GM12878 (cell line): ENCODE data around the gene JTB. TPM values are rescaled to one million over a fixed set of nuclear protein-coding genes. Genes with fewer than 3 reads are reported as not detected.

ENCODE experiments used
- ATAC-seq: fragments of 200-7000 bp; cut with Tn5 transposase; 3 replicates; pipeline ENCODE4 v1.9.1; 2020; ENCODE audit warnings: mild to moderate bottlenecking, moderate library complexity
- BruUV-seq: library from RNA; stranded (reverse); fragments of 400-500 nt; replicated peaks from 2 replicates; lab custom pipeline; 2021; lab: Mats Ljungman, UMichigan
- CTCF ChIA-PET: fragments of 300-600 bp; sonication (Branson Sonifier 250); formaldehyde crosslinking; extraction: SDS; loops from one replicate; lab custom pipeline; 2021; ENCODE audit warnings: inconsistent platforms; lab: Yijun Ruan, JAX
- POLR2A ChIA-PET: fragments of 350-600 bp; formaldehyde crosslinking; extraction: SDS; loops from one replicate; lab custom pipeline; 2021; ENCODE audit warnings: inconsistent platforms; lab: Charles Lee
- RAD21 ChIA-PET: fragments of 300-600 bp; sonication (Branson Sonifier 250); formaldehyde crosslinking; loops from one replicate; lab custom pipeline; 2023; ENCODE audit warnings: antibody characterized with exemption; ENCODE audit not compliant: unreplicated experiment; lab: Charles Lee
- SMC1A ChIA-PET: fragments of 300-600 bp; sonication (Branson Sonifier 250); formaldehyde crosslinking; loops from one replicate; lab custom pipeline; 2023; ENCODE audit not compliant: unreplicated experiment, uncharacterized antibody; lab: Charles Lee
- DNase-seq: peaks from one replicate; pipeline ENCODE4 v3.0.0-alpha.2; 2011; ENCODE audit warnings: low read depth, low spot score
- FAIRE-seq: peaks from 3 replicates; lab custom pipeline; 2011; peaks lifted over from hg19 to GRCh38; lab: Jason Lieb, UNC
- H2AFZ ChIP-seq: 2 replicates; pipeline ENCODE4 v1.6.0; 2011; ENCODE audit warnings: low read depth, low read length, control low read depth; ENCODE audit not compliant: control insufficient read depth
- H3K27ac ChIP-seq: 2 replicates; pipeline ENCODE4 v1.5.1; 2011; ENCODE audit warnings: control low read depth; ENCODE audit not compliant: control insufficient read depth, insufficient read depth
- H3K27me3 ChIP-seq, 2 experiments: replicated peaks in 1 of 2; 2 replicates each; pipeline versions ENCODE4 v1.6.0 to v1.6.1; 2011; ENCODE audit warnings: low read length in 1 of 2; ENCODE audit not compliant: control insufficient read depth in 2 of 2, insufficient read depth in 2 of 2
- H3K36me3 ChIP-seq, 2 experiments: 2 replicates each; pipeline ENCODE4 v1.5.1; 2011; ENCODE audit warnings: low read length in 1 of 2; ENCODE audit not compliant: control insufficient read depth in 2 of 2, insufficient read depth in 2 of 2
- H3K4me1 ChIP-seq: 2 replicates; pipeline ENCODE4 v1.6.1; 2011; ENCODE audit warnings: mild to moderate bottlenecking, low read length, moderate library complexity, mixed read lengths; ENCODE audit not compliant: control insufficient read depth, insufficient read depth
- H3K4me2 ChIP-seq: 2 replicates; pipeline ENCODE4 v1.6.0; 2011; ENCODE audit warnings: control low read depth; ENCODE audit not compliant: control insufficient read depth, insufficient read depth
- H3K4me3 ChIP-seq: fragments of 200-600 bp; sonication (generic); 2 replicates; pipeline ENCODE4 v1.5.1; 2016
- H3K79me2 ChIP-seq: 2 replicates; pipeline ENCODE4 v1.6.0; 2011; ENCODE audit warnings: low read length; ENCODE audit not compliant: control insufficient read depth, insufficient read depth
- H3K9ac ChIP-seq: 2 replicates; pipeline ENCODE4 v1.8.0; 2011; ENCODE audit warnings: low read length, control low read depth, mixed read lengths; ENCODE audit not compliant: control insufficient read depth, insufficient read depth
- H3K9me3 ChIP-seq: replicated peaks from 3 replicates; pipeline ENCODE4 v1.5.1; 2011; ENCODE audit warnings: mild to moderate bottlenecking, low read length; ENCODE audit not compliant: control insufficient read depth, insufficient read depth
- H4K20me1 ChIP-seq: 2 replicates; pipeline ENCODE4 v1.6.0; 2011; ENCODE audit not compliant: control insufficient read depth, insufficient read depth
- ASH2L ChIP-seq: fragments of 300-600, 200-600 bp; sonication (generic); IDR thresholded peaks from 2 replicates; pipeline ENCODE4 v1.6.1; 2017; ENCODE audit warnings: low read depth, mild to moderate bottlenecking, borderline replicate concordance
- ATF3 ChIP-seq: IDR thresholded peaks from 2 replicates; pipeline ENCODE4 v1.6.1; 2011; ENCODE audit warnings: low read depth, mild to moderate bottlenecking, low read length, moderate library complexity, borderline replicate concordance; ENCODE audit errors: extremely low read depth
- BCL11A ChIP-seq: IDR thresholded peaks from 2 replicates; pipeline ENCODE4 v1.6.1; 2011; ENCODE audit warnings: low read depth, low read length
- CBX5 ChIP-seq: sonication (generic); IDR thresholded peaks from 2 replicates; pipeline ENCODE4 v1.6.1; 2016; ENCODE audit warnings: low read depth, moderate library complexity, mild to moderate bottlenecking, inconsistent platforms
- CHD1 ChIP-seq: IDR thresholded peaks from 2 replicates; pipeline ENCODE4 v1.6.1; 2012; ENCODE audit warnings: low read depth, low read length, improper control_type of control experiment
- FOS ChIP-seq: IDR thresholded peaks from 3 replicates; pipeline ENCODE4 v1.6.1; 2011; ENCODE audit warnings: borderline replicate concordance; ENCODE audit not compliant: insufficient read length; ENCODE audit errors: extremely low read depth
- IKZF2 ChIP-seq, 2 experiments: fragments of 450-650 bp; IDR thresholded peaks; 2 replicates each; pipeline ENCODE4 v1.6.1; 2017; ENCODE audit warnings: mild to moderate bottlenecking in 2 of 2, moderate library complexity in 2 of 2
- JUND ChIP-seq: IDR thresholded peaks from 2 replicates; pipeline ENCODE4 v1.6.1; 2012; ENCODE audit warnings: low read depth, mild to moderate bottlenecking, low read length, improper control_type of control experiment, moderate library complexity
- KAT2A ChIP-seq: conservative IDR thresholded peaks from 2 replicates; pipeline ENCODE4 v1.6.1; 2011; ENCODE audit warnings: low read depth, low read length; ENCODE audit not compliant: control insufficient read depth
- MAX ChIP-seq: IDR thresholded peaks from 2 replicates; pipeline ENCODE4 v1.6.1; 2012; ENCODE audit warnings: low read depth, low read length, improper control_type of control experiment
- PAX5 ChIP-seq: IDR thresholded peaks from 2 replicates; pipeline ENCODE4 v1.6.1; 2011; ENCODE audit warnings: low read depth, low read length, borderline replicate concordance
- POLR2A ChIP-seq: IDR thresholded peaks from 2 replicates; pipeline ENCODE4 v1.6.1; 2011; ENCODE audit warnings: low read depth, mild to moderate bottlenecking, low read length
- POLR2AphosphoS2 ChIP-seq: IDR thresholded peaks from 2 replicates; pipeline ENCODE4 v1.6.1; 2011; ENCODE audit warnings: low read depth, mild to moderate bottlenecking, low read length, improper control_type of control experiment, moderate library complexity
- SIN3A ChIP-seq: IDR thresholded peaks from 2 replicates; pipeline ENCODE4 v1.6.1; 2012; ENCODE audit warnings: low read depth, low read length, improper control_type of control experiment
- SMARCA5 ChIP-seq: fragments of 450-650 bp; IDR thresholded peaks from 2 replicates; pipeline ENCODE4 v1.6.1; 2017; ENCODE audit warnings: mild to moderate bottlenecking
- SMC3 ChIP-seq: IDR thresholded peaks from 2 replicates; pipeline ENCODE4 v1.6.1; 2011; ENCODE audit warnings: low read length, improper control_type of control experiment, borderline replicate concordance
- STAT1 ChIP-seq: fragments of 450-650 bp; conservative IDR thresholded peaks from 2 replicates; pipeline ENCODE4 v1.6.1; 2014; ENCODE audit warnings: antibody characterized with exemption, mild to moderate bottlenecking
- TARDBP ChIP-seq: IDR thresholded peaks from 2 replicates; pipeline ENCODE4 v1.6.1; 2016; ENCODE audit warnings: borderline replicate concordance
- WRNIP1 ChIP-seq: IDR thresholded peaks from 2 replicates; pipeline ENCODE4 v1.6.1; 2011; ENCODE audit warnings: low read depth, low read length, improper control_type of control experiment, borderline replicate concordance
- YY1 ChIP-seq: IDR thresholded peaks from 2 replicates; pipeline ENCODE4 v1.6.1; 2011; ENCODE audit warnings: low read depth, mild to moderate bottlenecking, low read length
- ZNF592 ChIP-seq: fragments of 450-650 bp; IDR thresholded peaks from 2 replicates; pipeline ENCODE4 v1.6.1; 2017; ENCODE audit warnings: mild to moderate bottlenecking, moderate library complexity
- ZNF622 ChIP-seq: fragments of 450-650 bp; IDR thresholded peaks from 2 replicates; pipeline ENCODE4 v1.6.1; 2017; ENCODE audit warnings: mild to moderate bottlenecking, inconsistent platforms
- WGBS: methylation state at CpG from one replicate; pipeline ENCODE4 v1.1.6; 2016; ENCODE audit warnings: low lambda C conversion rate; ENCODE audit not compliant: insufficient replicate concordance, insufficient coverage; ENCODE audit errors: missing lambda C conversion rate; 5-methylcytosine and 5-hydroxymethylcytosine counted together
- in situ Hi-C: fragments of 300-500 bp; cut with MboI; formaldehyde crosslinking; loops from 9 replicates; pipeline ENCODE4 v1.14.3; 2018; ENCODE audit warnings: mixed read lengths
- intact Hi-C: fragments of 100-400 bp; cut with micrococcal nuclease; formaldehyde crosslinking; loops from one replicate; pipeline ENCODE4 v1.14.2; 2022; ENCODE audit not compliant: unreplicated experiment
- polyA plus RNA-seq, 11 experiments: library from polyadenylated mRNA; depleted of rRNA in 4 of 11; unstranded in 6 of 11; stranded (reverse) in 5 of 11; fragments of >200 nt; fragmentation: Nextera tagmentation in 4 of 11; fragmentation: Illumina TruSeq in 1 of 11; extraction: Ambion mirVana in 4 of 11; extraction: Trizol in 1 of 11; gene quantifications; 1 replicate in 1 of 11; 2 replicates in 10 of 11; pipeline versions ENCODE4 v1.2.1 to v1.2.3, GENCODE V29; 2011 to 2016; ENCODE audit warnings: inconsistent platforms in 2 of 11, missing spikeins in 2 of 11, low read depth in 1 of 11
- total RNA-seq, 4 experiments: library from RNA; depleted of rRNA in 3 of 4; stranded (reverse); fragments of >200 nt in 3 of 4; fragmentation: Illumina TruSeq in 1 of 4; extraction: Trizol in 1 of 4; gene quantifications; 2 replicates each; pipeline versions ENCODE4 v1.2.1 to v1.2.3, GENCODE V29; 2013 to 2021

The JTB gene
- total and polyA plus RNA-seq, 10 of the 15 experiments (the other 5 are each of a cell fraction or from before 2014, with no cell fraction given): 25.0 to 298 (median 155) TPM

GRCh38 chr1:153985341-153985912, 8.0 kb upstream of the JTB start:
- intact Hi-C loops: no loop called here
- TF ChIP-seq MAX (no peak), YY1 (no peak), CBX5 (no peak), SMARCA5 (no peak), ZNF622 (no peak), ZNF592 (no peak), SMC3 (no peak), KAT2A (no peak), SIN3A (no peak), ATF3 (no peak), CHD1 (no peak), IKZF2 (IDR thresholded peaks at IDR 0.05) (peak in 1 of 2 experiments; percentile 40; a peak in 1 of 4 replicates), WRNIP1 (no peak), JUND (no peak), BCL11A (no peak), STAT1 (no peak), ASH2L (no peak), POLR2AphosphoS2 (no peak), PAX5 (no peak), TARDBP (no peak), FOS (no peak), POLR2A (no peak)

More at GRCh38 chr1:153985341-153985912, 8.0 kb upstream of the JTB start:
- 41% methylated on average over 7 of the region's 7 CpGs for WGBS
- no peak for DNase-seq
- H3K79me2 ChIP-seq: no peaks in the 10 kb centered on the region
- peak overlapping the region; percentile 51 for H3K4me2 ChIP-seq
- CTCF ChIA-PET: interaction anchor here (0.7 to 6.6 kb wide), 18 partner anchors 10 to 413 kb away, joined by 3 to 85 read pairs (median 8); partner anchors contain the start of genes CREB3L4, DENND4B, NPR1 and SLC39A1
- peak overlapping the region; percentile 51 for H3K9ac ChIP-seq
- H4K20me1 ChIP-seq: no peaks in the 10 kb centered on the region
- FAIRE-seq: no peak
- H3K27ac ChIP-seq: no peak overlapping the region
- peak; percentile 22 for ATAC-seq
- peak overlapping the region; percentile 89 for H2AFZ ChIP-seq
- no peaks in the 10 kb centered on the region for H3K36me3 ChIP-seq
- POLR2A ChIA-PET: interaction anchor here (0.5 to 2.7 kb wide), 9 partner anchors 8 to 414 kb away, joined by 3 to 21 read pairs (median 6); partner anchors contain the start of genes CREB3L4, GATAD2B, JTB and SLC39A1
- H3K4me1 ChIP-seq: peaks cover 5% of the 10 kb centered on the region
- H3K9me3 ChIP-seq: no peaks in the 10 kb centered on the region
- SMC1A ChIA-PET: interaction anchor here (0.7 to 5.2 kb wide), 23 partner anchors 7 to 316 kb away, joined by 3 to 46 read pairs (median 6); partner anchors contain the start of genes CREB3L4, DENND4B, GATAD2B and JTB
- peak overlapping the region; percentile 80; the same call in 1 of the 2 replicates for H3K4me3 ChIP-seq
- RAD21 ChIA-PET: interaction anchor here (0.7 to 5.7 kb wide), 15 partner anchors 8 to 413 kb away, joined by 3 to 42 read pairs (median 7); partner anchors contain the start of genes CREB3L4, DENND4B, GATAD2B and JTB
- no TSS peak for BruUV-seq
- H3K27me3 ChIP-seq: no peaks in the 10 kb centered on the region
- in situ Hi-C loops: loop anchor here (5.0 to 10.0 kb wide), 2 partner anchors 191 to 308 kb away; partner anchors contain the start of gene NPR1
